ENCODE results near the gene SOD3.

- TF ChIP-seq CTCF (IDR thresholded peaks at IDR 0.05; ENCODE audit: low read depth, low read length, missing input control), result no peak
- TF ChIP-seq EGR1 (IDR thresholded peaks at IDR 0.05; ENCODE audit: low read depth in 2 of 2), result no peak
- no peak for TF ChIP-seq SP1 (IDR thresholded peaks at IDR 0.05)
- no peak for TF ChIP-seq JUND (IDR thresholded peaks at IDR 0.05)
- no peak for TF ChIP-seq TAF1 (conservative IDR thresholded peaks at IDR 0.05)
- TF ChIP-seq RAD21 (IDR thresholded peaks at IDR 0.05), result no peak
- TF ChIP-seq ZBTB33 (IDR thresholded peaks at IDR 0.05), result no peak
- no peak for TF ChIP-seq REST (IDR thresholded peaks at IDR 0.05)
- no peak for TF ChIP-seq ATF3 (IDR thresholded peaks at IDR 0.05)
- TF ChIP-seq GABPA (IDR thresholded peaks at IDR 0.05 in 1 of 2, conservative IDR thresholded peaks at IDR 0.05 in 1 of 2), result no peak
- no peak for TF ChIP-seq YY1 (IDR thresholded peaks at IDR 0.05)
- no peak for TF ChIP-seq RXRA (IDR thresholded peaks at IDR 0.05)
- no peak for TF ChIP-seq HNF4G (IDR thresholded peaks at IDR 0.05)
Observed at GRCh38 chr4:24775750-24776149, 19.6 kb upstream of the SOD3 start.
